NCI-H82 treated with DMSO at 0.1 percent for 48 hours (cell line): ENCODE data around the gene ATF7IP.
"Not testable (repeated sequence)": the region's sequence is repeated elsewhere in the genome, so short reads cannot be mapped to it uniquely, and the experiment has no call there.

ENCODE experiments used
- DNase-seq: peaks from one replicate; lab custom pipeline; 2025; ENCODE audit not compliant: unreplicated experiment; lab: John Stamatoyannopoulos, UW

ATF7IP gene, protein sequence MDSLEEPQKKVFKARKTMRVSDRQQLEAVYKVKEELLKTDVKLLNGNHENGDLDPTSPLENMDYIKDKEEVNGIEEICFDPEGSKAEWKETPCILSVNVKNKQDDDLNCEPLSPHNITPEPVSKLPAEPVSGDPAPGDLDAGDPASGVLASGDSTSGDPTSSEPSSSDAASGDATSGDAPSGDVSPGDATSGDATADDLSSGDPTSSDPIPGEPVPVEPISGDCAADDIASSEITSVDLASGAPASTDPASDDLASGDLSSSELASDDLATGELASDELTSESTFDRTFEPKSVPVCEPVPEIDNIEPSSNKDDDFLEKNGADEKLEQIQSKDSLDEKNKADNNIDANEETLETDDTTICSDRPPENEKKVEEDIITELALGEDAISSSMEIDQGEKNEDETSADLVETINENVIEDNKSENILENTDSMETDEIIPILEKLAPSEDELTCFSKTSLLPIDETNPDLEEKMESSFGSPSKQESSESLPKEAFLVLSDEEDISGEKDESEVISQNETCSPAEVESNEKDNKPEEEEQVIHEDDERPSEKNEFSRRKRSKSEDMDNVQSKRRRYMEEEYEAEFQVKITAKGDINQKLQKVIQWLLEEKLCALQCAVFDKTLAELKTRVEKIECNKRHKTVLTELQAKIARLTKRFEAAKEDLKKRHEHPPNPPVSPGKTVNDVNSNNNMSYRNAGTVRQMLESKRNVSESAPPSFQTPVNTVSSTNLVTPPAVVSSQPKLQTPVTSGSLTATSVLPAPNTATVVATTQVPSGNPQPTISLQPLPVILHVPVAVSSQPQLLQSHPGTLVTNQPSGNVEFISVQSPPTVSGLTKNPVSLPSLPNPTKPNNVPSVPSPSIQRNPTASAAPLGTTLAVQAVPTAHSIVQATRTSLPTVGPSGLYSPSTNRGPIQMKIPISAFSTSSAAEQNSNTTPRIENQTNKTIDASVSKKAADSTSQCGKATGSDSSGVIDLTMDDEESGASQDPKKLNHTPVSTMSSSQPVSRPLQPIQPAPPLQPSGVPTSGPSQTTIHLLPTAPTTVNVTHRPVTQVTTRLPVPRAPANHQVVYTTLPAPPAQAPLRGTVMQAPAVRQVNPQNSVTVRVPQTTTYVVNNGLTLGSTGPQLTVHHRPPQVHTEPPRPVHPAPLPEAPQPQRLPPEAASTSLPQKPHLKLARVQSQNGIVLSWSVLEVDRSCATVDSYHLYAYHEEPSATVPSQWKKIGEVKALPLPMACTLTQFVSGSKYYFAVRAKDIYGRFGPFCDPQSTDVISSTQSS

GRCh38 chr12:14365294-14366208 is at the start of gene ATF7IP:
TSS of gene ATF7IP (plus strand) at chr12:14365682. CDS start at chr12:14423916, 58,234 bp downstream.
- DNase-seq: peak; percentile 94

DNA sequence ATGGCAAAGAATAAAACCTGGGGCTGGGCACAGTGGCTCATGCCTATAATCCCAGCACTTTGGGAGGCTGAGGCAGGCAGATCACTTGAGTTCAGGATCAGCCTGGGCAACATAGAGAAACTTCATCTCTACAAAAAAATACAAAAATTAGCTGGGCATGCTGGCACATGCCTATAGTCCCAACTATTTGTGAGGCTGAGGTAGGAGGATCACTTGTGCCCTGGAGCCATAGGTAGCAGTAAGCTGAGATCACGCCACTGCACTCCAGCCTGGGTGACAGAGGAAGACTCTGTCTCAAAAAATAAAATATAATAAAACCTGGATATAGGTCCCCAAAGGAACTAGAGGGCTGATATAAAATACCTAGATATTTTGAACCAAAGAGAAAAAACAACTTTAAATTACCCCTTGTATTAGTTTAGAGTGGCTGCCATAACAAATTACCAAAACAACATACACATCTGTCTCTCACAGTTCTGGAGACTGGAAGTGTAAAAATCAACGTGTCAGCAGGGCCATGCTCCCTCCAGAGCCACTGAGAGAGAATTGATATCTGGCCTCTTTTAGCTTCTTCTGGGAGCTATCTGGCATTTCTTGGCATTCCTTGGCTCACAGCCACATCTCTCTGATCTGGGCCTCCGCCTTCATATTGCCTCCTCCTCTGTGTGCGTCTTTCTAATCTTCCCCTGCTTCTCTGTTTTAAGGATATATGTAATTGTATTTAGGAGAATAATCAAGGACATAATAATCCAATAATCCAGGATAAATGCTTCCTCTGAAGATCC is 47.9 kb upstream of the ATF7IP start:
- peak; percentile 7 for DNase-seq

DNA sequence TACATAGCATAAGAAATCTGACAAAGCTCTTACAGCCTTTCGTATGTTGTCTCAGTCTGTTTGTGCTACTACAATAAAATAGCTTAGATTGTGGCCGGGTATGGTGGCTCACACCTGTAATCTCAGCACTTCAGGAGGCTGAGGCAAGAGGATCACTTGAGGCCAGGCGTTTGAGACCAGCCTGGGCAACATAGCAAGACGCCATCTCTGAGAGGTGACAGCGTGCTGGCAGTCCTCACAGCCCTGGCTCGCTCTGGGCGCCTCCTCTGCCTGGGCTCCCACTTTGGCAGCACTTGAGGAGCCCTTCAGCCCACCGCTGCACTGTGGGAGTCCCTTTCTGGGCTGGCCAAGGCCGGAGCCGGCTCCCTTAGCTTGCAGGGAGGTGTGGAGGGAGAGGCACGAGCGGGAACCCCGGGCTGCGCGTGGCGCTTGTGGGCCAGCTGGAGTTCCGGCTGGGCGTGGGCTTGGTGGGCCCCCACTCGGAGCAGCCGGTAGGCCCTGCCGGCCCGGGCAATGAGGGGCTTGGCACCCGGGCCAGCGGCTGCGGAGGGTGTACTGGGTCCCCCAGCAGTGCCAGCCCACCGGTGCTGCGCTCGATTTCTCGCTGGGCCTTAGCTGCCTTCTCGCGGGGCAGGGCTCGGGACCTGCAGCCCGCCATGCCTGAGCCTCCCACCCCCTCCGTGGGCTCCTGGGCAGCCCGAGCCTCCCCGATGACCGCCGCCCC is 45.6 kb upstream of the ATF7IP start:
- not testable (repeated sequence) for DNase-seq

GRCh38 chr12:14322403-14322802 is 43.1 kb upstream of the ATF7IP start:
- no peak for DNase-seq

DNA sequence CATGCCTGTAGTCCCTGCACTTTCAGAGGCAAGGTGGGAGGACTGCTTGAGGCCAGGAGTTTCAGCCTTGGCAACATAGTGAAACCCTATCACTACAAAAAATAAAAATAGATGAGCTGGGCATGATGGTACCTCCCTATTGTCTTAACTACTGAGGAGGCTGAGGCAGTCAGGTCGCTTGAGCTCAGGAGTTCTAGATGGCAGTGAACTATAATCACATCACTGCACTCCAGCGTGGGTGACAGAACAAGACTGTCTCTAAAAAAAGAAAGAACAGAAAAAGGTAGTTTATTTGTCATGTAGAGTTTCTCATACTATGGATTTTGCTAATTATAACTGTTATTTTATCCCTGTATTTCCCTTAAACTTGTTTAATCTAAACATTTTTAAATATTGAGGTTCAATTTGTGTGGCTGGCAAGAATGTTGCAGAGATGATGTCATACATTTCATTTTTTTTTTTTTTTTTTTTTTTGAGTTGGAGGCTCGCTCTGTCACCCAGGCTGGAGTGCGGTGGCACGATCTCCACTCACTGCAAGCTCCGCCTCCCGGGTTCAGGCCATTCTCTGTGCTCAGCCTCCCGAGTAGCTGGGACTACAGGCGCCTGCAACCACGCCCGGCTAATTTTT is 39.7 kb upstream of the ATF7IP start:
- DNase-seq: no peak

DNA sequence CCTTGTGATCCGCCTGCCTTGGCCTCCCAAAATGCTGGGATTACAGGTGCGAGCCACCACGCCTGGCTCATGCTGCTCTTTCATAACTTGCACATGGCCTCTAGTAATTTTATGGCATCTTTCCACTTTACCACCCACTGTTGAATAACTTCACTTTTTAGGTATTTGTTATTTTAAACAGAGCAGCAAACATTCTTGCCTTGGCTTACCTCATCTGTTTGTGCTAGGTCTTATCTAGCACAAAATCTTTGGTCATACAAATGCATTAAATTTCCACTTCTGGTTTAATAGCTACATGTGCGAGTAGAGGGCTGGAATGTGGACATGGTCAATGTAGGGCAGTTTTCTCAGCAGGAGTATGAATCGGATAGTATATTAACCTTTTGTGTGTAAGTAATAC is 38.8 kb upstream of the ATF7IP start:
- no peak for DNase-seq

DNA sequence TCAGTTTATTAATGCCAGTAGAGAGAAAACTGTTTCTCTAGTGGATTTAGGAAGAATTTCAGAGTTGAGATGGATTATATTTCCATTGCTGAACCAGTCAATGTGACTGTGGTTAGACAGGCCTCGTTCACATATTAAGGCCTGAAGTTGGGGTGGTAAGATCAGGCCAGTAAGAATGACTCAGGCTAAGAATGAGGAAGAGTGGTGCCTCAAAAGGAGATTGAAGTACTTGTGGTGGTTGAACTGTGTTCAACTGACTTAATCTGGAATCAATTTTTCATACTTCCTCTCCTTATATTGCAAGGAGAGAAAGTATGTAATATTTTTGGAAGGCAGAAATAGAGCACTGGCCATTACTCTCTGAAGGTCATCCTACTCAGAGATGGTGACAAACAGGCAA is 37.8 kb upstream of the ATF7IP start:
- no peak for DNase-seq

DNA sequence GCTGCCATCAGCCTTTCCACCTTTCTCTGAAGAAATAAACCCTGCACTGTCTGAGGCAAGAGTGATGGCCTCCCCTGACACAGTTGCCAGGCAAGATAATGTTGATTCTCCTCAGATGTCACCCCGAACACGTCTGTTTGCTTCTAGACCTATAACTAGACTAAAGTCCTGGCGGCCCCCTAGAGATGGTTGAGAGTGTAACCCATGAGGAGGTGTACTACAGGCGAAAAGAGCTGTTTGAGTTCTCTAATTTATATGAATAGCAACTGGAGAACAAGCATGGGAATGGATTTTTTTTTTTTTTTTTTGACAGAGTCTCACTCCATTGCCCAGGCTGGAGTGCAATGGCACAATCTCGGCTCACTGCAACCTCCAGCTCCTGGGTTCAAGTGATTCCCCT is 33.0 kb upstream of the ATF7IP start:
- no peak for DNase-seq

- DNase-seq: no peak
These were observed 25.1 kb upstream of the ATF7IP start for GRCh38 chr12:14340371-14340770.

DNA sequence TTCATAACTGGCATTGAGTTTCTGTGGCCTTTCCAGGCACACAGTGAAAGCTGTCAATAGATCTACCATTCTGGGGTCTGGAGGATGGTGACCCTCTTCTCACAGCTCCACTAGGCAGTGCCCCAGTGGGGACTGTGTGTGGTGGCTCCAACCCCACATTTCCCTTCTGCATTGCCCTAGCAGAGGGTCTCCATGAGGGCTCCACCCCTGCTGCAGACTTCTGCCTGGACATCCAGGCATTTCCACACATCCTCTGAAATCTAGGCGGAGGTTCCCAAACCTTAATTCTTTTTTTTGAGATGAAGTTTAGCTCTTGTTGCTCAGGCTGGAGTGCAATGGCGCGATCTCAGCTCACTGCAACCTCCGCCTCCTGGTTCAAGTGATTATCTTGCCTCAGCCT is 14.0 kb upstream of the ATF7IP start:
- DNase-seq: not testable (repeated sequence)

DNA sequence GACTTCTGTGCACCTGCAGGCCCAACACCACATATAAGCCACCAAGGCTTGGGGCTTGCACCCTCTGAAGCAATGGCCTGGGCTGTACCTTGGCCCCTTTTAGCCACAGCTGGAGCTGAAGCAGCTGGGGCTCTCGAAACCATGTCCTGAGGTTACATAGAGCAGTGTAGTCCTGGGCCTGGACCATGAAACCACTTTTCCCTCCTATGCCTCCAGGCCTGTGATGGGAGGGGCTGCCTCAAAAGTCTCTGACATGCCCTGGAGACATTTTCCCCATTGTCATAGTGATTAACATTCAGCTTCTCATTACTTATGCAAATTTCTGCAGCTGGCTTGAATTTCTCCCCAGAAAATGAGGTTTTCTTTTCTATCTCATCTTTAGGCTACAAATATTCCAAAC is 13.4 kb upstream of the ATF7IP start:
- not testable (repeated sequence) for DNase-seq

DNA sequence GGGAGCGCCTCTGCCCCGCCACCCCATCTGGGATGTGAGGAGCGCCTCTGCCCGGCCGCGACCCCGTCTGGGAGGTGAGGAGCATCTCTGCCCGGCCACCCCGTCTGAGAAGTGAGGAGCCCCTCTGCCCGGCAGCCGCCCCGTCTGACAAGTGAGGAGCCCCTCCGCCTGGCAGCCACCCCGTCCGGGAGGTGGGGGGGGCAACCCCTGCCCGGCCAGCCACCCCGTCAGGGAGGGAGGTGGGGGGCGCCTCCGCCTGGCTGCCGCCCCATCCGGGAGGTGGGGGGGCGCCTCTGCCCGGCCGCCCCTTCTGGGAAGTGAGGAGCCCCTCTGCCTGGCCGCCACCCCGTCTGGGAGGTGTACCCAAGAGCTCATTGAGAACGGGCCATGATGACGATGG is 10.8 kb upstream of the ATF7IP start:
- DNase-seq: not testable (repeated sequence)

GRCh38 chr12:14356147-14356546 is 9.3 kb upstream of the ATF7IP start:
- DNase-seq: no peak

DNA sequence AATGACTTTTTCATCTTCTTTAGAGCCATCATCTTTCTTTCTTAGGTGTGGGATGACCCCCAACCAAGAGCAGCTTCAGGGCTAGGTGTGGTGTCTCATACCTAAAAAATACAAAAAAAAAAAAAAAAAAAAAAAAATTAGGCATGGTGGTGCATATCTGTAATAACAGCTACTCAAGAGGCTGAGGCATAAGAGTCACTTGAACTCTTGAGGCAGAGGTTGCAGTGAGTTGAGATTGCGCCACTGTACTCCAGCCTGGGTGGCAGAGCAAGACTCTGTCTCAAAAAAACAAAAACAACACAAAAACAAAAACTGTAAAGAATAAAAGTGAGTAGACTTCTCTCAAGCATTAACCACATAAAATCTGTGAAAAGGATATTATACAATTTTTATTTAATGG is 8.0 kb upstream of the ATF7IP start:
- DNase-seq: no peak

- DNase-seq: no peak
These were observed 3.1 kb upstream of the ATF7IP start for GRCh38 chr12:14362352-14362751.

DNA sequence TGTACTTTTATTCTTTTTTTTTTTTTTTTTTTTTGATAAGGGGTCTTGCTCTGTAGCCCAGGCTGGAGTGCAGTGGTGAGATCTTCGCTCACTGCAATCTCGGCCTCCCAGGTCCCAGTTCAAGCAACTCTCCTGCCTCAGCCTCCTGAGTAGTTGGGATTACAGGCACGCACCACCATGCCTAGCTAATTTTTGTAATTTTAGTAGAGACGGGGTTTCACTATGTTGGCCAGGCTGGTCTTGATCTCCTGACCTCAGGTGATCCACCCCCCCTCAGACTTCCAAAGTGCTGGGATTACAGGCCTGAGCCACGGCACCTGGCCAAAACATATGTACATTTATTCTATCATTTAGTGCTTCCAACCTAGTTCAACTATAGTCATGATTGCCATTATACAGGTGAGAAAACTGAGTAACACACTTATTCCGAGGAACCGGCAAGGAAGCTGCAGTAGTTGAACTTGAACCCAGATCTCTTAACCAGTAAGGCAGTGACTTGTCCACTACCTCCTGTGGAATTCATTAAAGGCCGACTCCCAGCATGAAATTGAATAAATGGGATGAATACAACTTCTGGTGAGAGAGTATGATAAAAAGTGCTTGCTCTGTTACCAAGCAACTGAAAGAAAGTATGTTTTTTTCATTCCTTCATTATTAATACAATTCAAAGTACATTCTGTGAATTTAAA is 755 bp upstream of the ATF7IP start:
- DNase-seq: no peak

GRCh38 chr12:14366209-14367039 is 942 bp downstream of the ATF7IP start:
- DNase-seq: peak; percentile 70
